GM18868 (cell line): ENCODE measurements around the gene CHIA.

Experiments
- ATAC-seq: cut with Tn5 transposase; IDR thresholded peaks from one replicate; pipeline ENCODE4 v1.9.1; 2021; ENCODE audit warnings: mild to moderate bottlenecking, moderate library complexity; ENCODE audit not compliant: unreplicated experiment

Gene CHIA

GRCh38 chr1:111361761-111362160, 71.1 kb downstream of the CHIA start:
- ATAC-seq, result no peak

GRCh38 chr1:111364690-111365089, 74.0 kb downstream of the CHIA start:
- ATAC-seq, result no peak

GRCh38 chr1:111366256-111366655, 75.6 kb downstream of the CHIA start:
- no peak for ATAC-seq

GRCh38 chr1:111369177-111369576, 78.5 kb downstream of the CHIA start:
- no peak for ATAC-seq

- no peak for ATAC-seq
Measured at GRCh38 chr1:111369645-111370044, 79.0 kb downstream of the CHIA start.
